Dendritic cell treated with granulocyte-macrophage colony-stimulating factor and Interleukin-4, amounts not matched to agents 40 ng/mL and 50 ng/mL, for 4 days (primary cell): ENCODE data around the gene CACNA1H.

ENCODE experiments used
- H3K27ac Mint-ChIP-seq: one replicate; pipeline ENCODE4 v1.8.0; 2022; ENCODE audit warnings: mild to moderate bottlenecking, mixed read lengths
- H3K27me3 Mint-ChIP-seq: one replicate; pipeline ENCODE4 v1.8.0; 2022; ENCODE audit warnings: mild to moderate bottlenecking, mixed read lengths
- H3K36me3 Mint-ChIP-seq: one replicate; pipeline ENCODE4 v1.8.0; 2022; ENCODE audit warnings: low read depth, mixed read lengths
- H3K4me1 Mint-ChIP-seq: one replicate; pipeline ENCODE4 v1.8.0; 2022; ENCODE audit warnings: low read depth, mixed read lengths
- H3K4me3 Mint-ChIP-seq: one replicate; pipeline ENCODE4 v1.8.0; 2022; ENCODE audit warnings: mild to moderate bottlenecking, moderate library complexity, mixed read lengths
- H3K9me3 Mint-ChIP-seq: one replicate; pipeline ENCODE4 v1.8.0; 2022; ENCODE audit warnings: mixed read lengths
- intact Hi-C: fragments of 100-400 bp; cut with micrococcal nuclease; formaldehyde crosslinking; loops from one replicate; pipeline ENCODE4 v1.15.0; 2022

Gene CACNA1H

GRCh38 chr16:1199347-1200013 lies 46.6 kb downstream of the CACNA1H start:
- Mint-ChIP-seq H3K4me1 (no peaks in the 10 kb centered on the region), H3K27ac (no peak overlapping the region), H3K36me3 (no peaks in the 10 kb centered on the region), H3K4me3 (no peak overlapping the region), H3K9me3 (peaks cover 9% of the 10 kb centered on the region), H3K27me3 (no peaks in the 10 kb centered on the region)
- intact Hi-C loops: no loop called here

- Mint-ChIP-seq H3K27ac (no peak overlapping the region), H3K36me3 (no peaks in the 10 kb centered on the region), H3K4me3 (no peak overlapping the region), H3K4me1 (no peaks in the 10 kb centered on the region), H3K9me3 (peaks cover 9% of the 10 kb centered on the region), H3K27me3 (no peaks in the 10 kb centered on the region)
- intact Hi-C loops: no loop called here
These were observed 47.2 kb downstream of the CACNA1H start for GRCh38 chr16:1200014-1200627.

GRCh38 chr16:1201444-1201843 lies 48.5 kb downstream of the CACNA1H start:
- intact Hi-C loops: no loop called here
- Mint-ChIP-seq H3K4me1 (no peaks in the 10 kb centered on the region), H3K4me3 (no peak overlapping the region), H3K9me3 (peaks cover 9% of the 10 kb centered on the region), H3K27me3 (no peaks in the 10 kb centered on the region), H3K36me3 (no peaks in the 10 kb centered on the region), H3K27ac (no peak overlapping the region)

- Mint-ChIP-seq H3K27ac (no peak overlapping the region), H3K9me3 (peaks cover 9% of the 10 kb centered on the region), H3K4me1 (no peaks in the 10 kb centered on the region), H3K36me3 (no peaks in the 10 kb centered on the region), H3K4me3 (no peak overlapping the region), H3K27me3 (no peaks in the 10 kb centered on the region)
- intact Hi-C loops: no loop called here
These were observed 49.4 kb downstream of the CACNA1H start for GRCh38 chr16:1202274-1202673.

GRCh38 chr16:1204933-1205332 lies 52.0 kb downstream of the CACNA1H start:
- H3K27me3 Mint-ChIP-seq: no peaks in the 10 kb centered on the region
- peaks cover 3% of the 10 kb centered on the region for H3K9me3 Mint-ChIP-seq
- no peaks in the 10 kb centered on the region for H3K4me1 Mint-ChIP-seq
- H3K27ac Mint-ChIP-seq: no peak overlapping the region
- intact Hi-C loops: no loop called here
- H3K36me3 Mint-ChIP-seq: no peaks in the 10 kb centered on the region
- no peak overlapping the region for H3K4me3 Mint-ChIP-seq

- Mint-ChIP-seq H3K4me1 (no peaks in the 10 kb centered on the region), H3K36me3 (no peaks in the 10 kb centered on the region), H3K9me3 (no peaks in the 10 kb centered on the region), H3K4me3 (no peak overlapping the region), H3K27me3 (no peaks in the 10 kb centered on the region), H3K27ac (no peak overlapping the region)
- intact Hi-C loops: no loop called here
These were observed 53.4 kb downstream of the CACNA1H start for GRCh38 chr16:1206326-1206725.

- intact Hi-C loops: no loop called here
- H3K9me3 Mint-ChIP-seq: no peaks in the 10 kb centered on the region
These were observed 53.9 kb downstream of the CACNA1H start for GRCh38 chr16:1206786-1207185.

GRCh38 chr16:1208239-1208830 lies 55.4 kb downstream of the CACNA1H start:
- Mint-ChIP-seq H3K9me3 (no peaks in the 10 kb centered on the region), H3K27ac (no peak overlapping the region), H3K4me1 (no peaks in the 10 kb centered on the region), H3K36me3 (no peaks in the 10 kb centered on the region), H3K4me3 (no peak overlapping the region), H3K27me3 (no peaks in the 10 kb centered on the region)
- intact Hi-C loops: no loop called here

More at GRCh38 chr16:1206786-1207185, 53.9 kb downstream of the CACNA1H start:
- no peaks in the 10 kb centered on the region for H3K36me3 Mint-ChIP-seq
- H3K4me1 Mint-ChIP-seq: no peaks in the 10 kb centered on the region
- H3K4me3 Mint-ChIP-seq: no peak overlapping the region
- H3K27ac Mint-ChIP-seq: no peak overlapping the region
- H3K27me3 Mint-ChIP-seq: no peaks in the 10 kb centered on the region

- no peaks in the 10 kb centered on the region for H3K4me1 Mint-ChIP-seq
- no peak overlapping the region for H3K4me3 Mint-ChIP-seq
- H3K9me3 Mint-ChIP-seq: no peaks in the 10 kb centered on the region
- H3K27me3 Mint-ChIP-seq: no peaks in the 10 kb centered on the region
- intact Hi-C loops: no loop called here
- no peaks in the 10 kb centered on the region for H3K36me3 Mint-ChIP-seq
- no peak overlapping the region for H3K27ac Mint-ChIP-seq
These were observed 56.2 kb downstream of the CACNA1H start for GRCh38 chr16:1209081-1209480.

GRCh38 chr16:1210461-1210860 lies 57.6 kb downstream of the CACNA1H start:
- intact Hi-C loops: no loop called here
- no peaks in the 10 kb centered on the region for H3K36me3 Mint-ChIP-seq
- no peak overlapping the region for H3K4me3 Mint-ChIP-seq
- H3K4me1 Mint-ChIP-seq: no peaks in the 10 kb centered on the region
- H3K27ac Mint-ChIP-seq: no peak overlapping the region
- no peaks in the 10 kb centered on the region for H3K9me3 Mint-ChIP-seq
- H3K27me3 Mint-ChIP-seq: no peaks in the 10 kb centered on the region

GRCh38 chr16:1211451-1212268 lies 58.8 kb downstream of the CACNA1H start:
- H3K36me3 Mint-ChIP-seq: no peaks in the 10 kb centered on the region

GRCh38 chr16:1212616-1213194 lies 59.8 kb downstream of the CACNA1H start:
- no peaks in the 10 kb centered on the region for H3K4me1 Mint-ChIP-seq
- intact Hi-C loops: no loop called here
- H3K4me3 Mint-ChIP-seq: no peak overlapping the region
- no peaks in the 10 kb centered on the region for H3K9me3 Mint-ChIP-seq
- no peaks in the 10 kb centered on the region for H3K36me3 Mint-ChIP-seq
- H3K27me3 Mint-ChIP-seq: no peaks in the 10 kb centered on the region
- H3K27ac Mint-ChIP-seq: no peak overlapping the region

More at GRCh38 chr16:1211451-1212268, 58.8 kb downstream of the CACNA1H start:
- intact Hi-C loops: no loop called here
- Mint-ChIP-seq H3K27me3 (no peaks in the 10 kb centered on the region), H3K4me1 (no peaks in the 10 kb centered on the region), H3K9me3 (no peaks in the 10 kb centered on the region), H3K4me3 (no peak overlapping the region), H3K27ac (no peak overlapping the region)

- intact Hi-C loops: no loop called here
- Mint-ChIP-seq H3K36me3 (no peaks in the 10 kb centered on the region), H3K27ac (no peak overlapping the region), H3K4me3 (no peak overlapping the region), H3K4me1 (no peaks in the 10 kb centered on the region), H3K9me3 (no peaks in the 10 kb centered on the region), H3K27me3 (no peaks in the 10 kb centered on the region)
These were observed 60.3 kb downstream of the CACNA1H start for GRCh38 chr16:1213231-1213630.
